ENCODE results near the gene MPV17. TPM values are rescaled to one million over a fixed set of nuclear protein-coding genes. Genes with fewer than 3 reads are reported as not detected.

MPV17 gene
- total and polyA plus RNA-seq, 2 of the 13 experiments (the other 11 are each of a cell fraction or from before 2014, with no cell fraction given) = 48.9 to 129 TPM

DNA sequence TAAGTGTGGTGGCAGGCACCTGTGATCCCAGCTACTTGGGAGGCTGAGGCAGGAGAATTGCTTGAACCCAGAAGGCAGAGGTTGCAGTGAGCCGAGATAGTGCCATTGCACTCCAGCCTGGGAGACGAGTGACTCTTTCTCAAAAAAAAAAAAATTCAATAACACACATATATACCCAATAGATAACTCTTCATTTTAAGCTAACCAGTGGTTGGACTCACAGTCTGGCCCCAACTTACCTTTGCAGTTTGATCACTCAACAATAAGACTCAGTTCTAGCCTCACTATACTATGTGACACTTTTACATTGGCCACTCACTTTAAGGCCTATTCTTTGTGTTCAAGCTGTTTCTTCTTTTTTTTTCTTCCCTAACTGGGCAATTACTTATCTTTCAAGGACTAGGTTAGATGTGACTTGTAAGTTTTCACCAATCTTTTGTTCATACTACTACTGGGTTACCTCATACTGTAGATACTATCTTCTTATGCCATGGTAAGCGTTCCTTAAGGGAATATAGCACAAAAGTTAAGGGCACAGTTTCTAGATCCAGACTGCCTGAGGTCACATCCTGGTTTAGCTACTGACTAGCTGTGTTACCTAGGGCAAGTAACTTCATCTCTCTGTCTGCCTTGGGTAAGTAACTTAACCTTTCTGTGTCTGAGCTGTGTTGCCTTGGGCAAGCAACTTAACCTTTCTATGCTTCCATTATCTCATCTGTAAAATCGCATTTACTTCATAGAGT, 40.0 kb upstream of the MPV17 start (continued):
- TF ChIP-seq RFXANK (CRISPR knock-in tag; IDR thresholded peaks at IDR 0.05) (no peak), SP140L (CRISPR knock-in tag; IDR thresholded peaks at IDR 0.05; ENCODE audit: borderline replicate concordance) (no peak), ZNF598 (CRISPR knock-in tag; IDR thresholded peaks at IDR 0.05; ENCODE audit: borderline replicate concordance) (no peak), POLR2G (IDR thresholded peaks at IDR 0.05; ENCODE audit: low read depth, low read length) (peak; percentile 40; the same call in 1 of the 2 replicates), MBD4 (IDR thresholded peaks at IDR 0.05; ENCODE audit: borderline replicate concordance, low read length) (0 out of 2 replicates have a peak, but pooled peaks have one; percentile 32), POLR2AphosphoS5 (IDR thresholded peaks at IDR 0.05; ENCODE audit: low read depth, low read length) (peak; percentile 63; the same call in 1 of the 2 replicates), AGO2 (optimal IDR thresholded peaks at IDR 0.05; ENCODE audit: low read depth, low read length) (peak; percentile 86), RNF2 (conservative IDR thresholded peaks at IDR 0.05; ENCODE audit: low read depth) (no peak), ATF1 (CRISPR knock-in tag; IDR thresholded peaks at IDR 0.05) (no peak), ZFY (CRISPR knock-in tag; IDR thresholded peaks at IDR 0.05) (0 out of 2 replicates have a peak, but pooled peaks have one; percentile 19), ZC3H13 (CRISPR knock-in tag; IDR thresholded peaks at IDR 0.05) (peak; percentile 60; the same call in 1 of the 2 replicates), PAF1 (CRISPR knock-in tag; IDR thresholded peaks at IDR 0.05) (peak; percentile 83), POLR2A (IDR thresholded peaks at IDR 0.05; ENCODE audit: insufficient read depth in 1 of 2, low read depth in 2 of 2, low read length in 2 of 2) (0 out of 4 replicates have a peak, but pooled peaks of 1 of the 2 experiments have one; percentile 16), ZNF558 (CRISPR knock-in tag; IDR thresholded peaks at IDR 0.05; ENCODE audit: borderline replicate concordance) (no peak)
- TF ChIP-seq, protein P1, sequence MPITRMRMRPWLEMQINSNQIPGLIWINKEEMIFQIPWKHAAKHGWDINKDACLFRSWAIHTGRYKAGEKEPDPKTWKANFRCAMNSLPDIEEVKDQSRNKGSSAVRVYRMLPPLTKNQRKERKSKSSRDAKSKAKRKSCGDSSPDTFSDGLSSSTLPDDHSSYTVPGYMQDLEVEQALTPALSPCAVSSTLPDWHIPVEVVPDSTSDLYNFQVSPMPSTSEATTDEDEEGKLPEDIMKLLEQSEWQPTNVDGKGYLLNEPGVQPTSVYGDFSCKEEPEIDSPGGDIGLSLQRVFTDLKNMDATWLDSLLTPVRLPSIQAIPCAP (CRISPR knock-in tag; IDR thresholded peaks at IDR 0.05; ENCODE audit: low read depth) = no peak

Data from HepG2 (cell line).